ENCODE data around the gene MISP. TPM values are rescaled to one million over a fixed set of nuclear protein-coding genes. Genes with fewer than 3 reads are reported as not detected.
A peak's percentile ranks its signal among the peaks of the same experiment; 100 is the strongest.
"Not testable (repeated sequence)": the region's sequence is repeated elsewhere in the genome, so short reads cannot be mapped to it uniquely, and the experiment has no call there.

The MISP gene
- polyA plus RNA-seq, 3 donors from 2014 or later = not detected

GRCh38 chr19:731000-731399 is 19.9 kb upstream of the MISP start:
- Mint-ChIP-seq H3K27me3 (ENCODE audit: low read depth in 3 of 3) (peaks cover 0 to 9% (median 5%) of the 10 kb centered on the region in 3 donors), H3K27ac (no peak overlapping the region), H3K9me3 (no peaks in the 10 kb centered on the region), H3K4me3 (no peak overlapping the region), H3K36me3 (no peaks in the 10 kb centered on the region), H3K4me1 (peaks cover 11 to 17% of the 10 kb centered on the region in 2 donors)
- no peak for DNase-seq

- Mint-ChIP-seq H3K9me3 (no peaks in the 10 kb centered on the region), H3K27ac (peak overlapping the region in 2 of 6 donors; percentile 64 to 78), H3K36me3 (no peaks in the 10 kb centered on the region), H3K4me1 (peaks cover 11 to 17% of the 10 kb centered on the region in 2 donors), H3K4me3 (peak overlapping the region in 3 of 5 donors; percentile 33 to 48 (median 41)), H3K27me3 (ENCODE audit: low read depth in 3 of 3) (peaks cover 0 to 7% (median 5%) of the 10 kb centered on the region in 3 donors)
- peak; percentile 20 to 26 (median 26) for DNase-seq
Observed at GRCh38 chr19:732148-733069, 18.5 kb upstream of the MISP start.

GRCh38 chr19:734716-735115 is 16.2 kb upstream of the MISP start:
- H3K36me3 Mint-ChIP-seq = no peaks in the 10 kb centered on the region
- peaks cover 11 to 17% of the 10 kb centered on the region in 2 donors for H3K4me1 Mint-ChIP-seq
- H3K4me3 Mint-ChIP-seq = no peak overlapping the region
- peaks cover 3 to 8% (median 7%) of the 10 kb centered on the region in 3 donors for H3K27me3 Mint-ChIP-seq (ENCODE audit: low read depth in 3 of 3)
- no peak for DNase-seq
- no peak overlapping the region for H3K27ac Mint-ChIP-seq
- H3K9me3 Mint-ChIP-seq = no peaks in the 10 kb centered on the region

- no peak overlapping the region for H3K4me3 Mint-ChIP-seq
- DNase-seq = no peak
- no peaks in the 10 kb centered on the region for H3K36me3 Mint-ChIP-seq
- H3K9me3 Mint-ChIP-seq = no peaks in the 10 kb centered on the region
- H3K27ac Mint-ChIP-seq = no peak overlapping the region
- peaks cover 3 to 9% (median 5%) of the 10 kb centered on the region in 3 donors for H3K27me3 Mint-ChIP-seq (ENCODE audit: low read depth in 3 of 3)
- H3K4me1 Mint-ChIP-seq = peaks cover 11 to 17% of the 10 kb centered on the region in 2 donors
Observed at GRCh38 chr19:736125-736524, 14.8 kb upstream of the MISP start.

GRCh38 chr19:737591-738093 is 13.3 kb upstream of the MISP start:
- Mint-ChIP-seq H3K4me1 (peaks cover 11 to 12% of the 10 kb centered on the region in 2 donors), H3K4me3 (no peak overlapping the region)

GRCh38 chr19:738509-739128 is 12.3 kb upstream of the MISP start:
- no peak overlapping the region for H3K27ac Mint-ChIP-seq
- H3K9me3 Mint-ChIP-seq = peaks cover 0 to 1% (median 0%) of the 10 kb centered on the region in 6 donors
- no peaks in the 10 kb centered on the region for H3K36me3 Mint-ChIP-seq
- peaks cover 4 to 6% of the 10 kb centered on the region in 2 donors for H3K4me1 Mint-ChIP-seq
- H3K27me3 Mint-ChIP-seq (ENCODE audit: low read depth in 3 of 3) = peaks cover 1 to 6% (median 3%) of the 10 kb centered on the region in 3 donors
- H3K4me3 Mint-ChIP-seq = no peak overlapping the region
- DNase-seq = no peak

More at GRCh38 chr19:737591-738093, 13.3 kb upstream of the MISP start:
- H3K36me3 Mint-ChIP-seq = no peaks in the 10 kb centered on the region
- peaks cover 3 to 7% (median 3%) of the 10 kb centered on the region in 3 donors for H3K27me3 Mint-ChIP-seq (ENCODE audit: low read depth in 3 of 3)
- H3K27ac Mint-ChIP-seq = no peak overlapping the region
- DNase-seq = peak; percentile 38 to 54 (median 38)
- no peaks in the 10 kb centered on the region for H3K9me3 Mint-ChIP-seq

GRCh38 chr19:739998-740715 is 10.8 kb upstream of the MISP start:
- Mint-ChIP-seq H3K27ac (no peak overlapping the region), H3K4me1 (no peaks in the 10 kb centered on the region), H3K27me3 (ENCODE audit: low read depth in 3 of 3) (peaks cover 0 to 6% (median 3%) of the 10 kb centered on the region in 3 donors), H3K4me3 (no peak overlapping the region), H3K36me3 (no peaks in the 10 kb centered on the region), H3K9me3 (peaks cover 0 to 2% (median 0%) of the 10 kb centered on the region in 6 donors)
- no peak for DNase-seq

GRCh38 chr19:740816-741505 is 10.0 kb upstream of the MISP start:
- H3K4me1 Mint-ChIP-seq; H3K27ac Mint-ChIP-seq; H3K36me3 Mint-ChIP-seq; H3K4me3 Mint-ChIP-seq; H3K9me3 Mint-ChIP-seq; H3K27me3 Mint-ChIP-seq (ENCODE audit: low read depth in 3 of 3); DNase-seq: not testable (repeated sequence)

- H3K4me1 Mint-ChIP-seq = no peaks in the 10 kb centered on the region
- peaks cover 0 to 6% (median 3%) of the 10 kb centered on the region in 3 donors for H3K27me3 Mint-ChIP-seq (ENCODE audit: low read depth in 3 of 3)
- H3K27ac Mint-ChIP-seq = no peak overlapping the region
- no peak overlapping the region for H3K4me3 Mint-ChIP-seq
- peaks cover 0 to 2% (median 0%) of the 10 kb centered on the region in 6 donors for H3K9me3 Mint-ChIP-seq
- peak in 1 of 3 donors; percentile 8 for DNase-seq
- H3K36me3 Mint-ChIP-seq = no peaks in the 10 kb centered on the region
Observed at GRCh38 chr19:741506-742131, 9.3 kb upstream of the MISP start.

- H3K36me3 Mint-ChIP-seq = no peaks in the 10 kb centered on the region
- H3K27ac Mint-ChIP-seq = no peak overlapping the region
- H3K4me3 Mint-ChIP-seq = no peak overlapping the region
- H3K4me1 Mint-ChIP-seq = no peaks in the 10 kb centered on the region
- H3K9me3 Mint-ChIP-seq = peaks cover 0 to 2% (median 0%) of the 10 kb centered on the region in 6 donors
- H3K27me3 Mint-ChIP-seq (ENCODE audit: low read depth in 3 of 3) = peaks cover 0 to 4% (median 3%) of the 10 kb centered on the region in 3 donors
- DNase-seq = no peak
Observed at GRCh38 chr19:742540-743075, 8.3 kb upstream of the MISP start.

GRCh38 chr19:743168-743687 is 7.7 kb upstream of the MISP start:
- Mint-ChIP-seq H3K4me3 (no peak overlapping the region), H3K27ac (no peak overlapping the region), H3K9me3 (peaks cover 0 to 2% (median 0%) of the 10 kb centered on the region in 6 donors), H3K4me1 (no peaks in the 10 kb centered on the region), H3K36me3 (no peaks in the 10 kb centered on the region), H3K27me3 (ENCODE audit: low read depth in 3 of 3) (peaks cover 0 to 4% (median 3%) of the 10 kb centered on the region in 3 donors)
- no peak for DNase-seq

- not testable (repeated sequence) for H3K36me3 Mint-ChIP-seq; H3K4me3 Mint-ChIP-seq; H3K27me3 Mint-ChIP-seq (ENCODE audit: low read depth in 3 of 3); DNase-seq; H3K4me1 Mint-ChIP-seq; H3K9me3 Mint-ChIP-seq; H3K27ac Mint-ChIP-seq
Observed at GRCh38 chr19:745138-745537, 5.8 kb upstream of the MISP start.

Measured in immature natural killer cell (primary cell).